ENCODE results near the gene EXOC4.
"Not testable (repeated sequence)": the region's sequence is repeated elsewhere in the genome, so short reads cannot be mapped to it uniquely, and the experiment has no call there.

Gene EXOC4

GRCh38 chr7:133770863-133771492, 518.1 kb downstream of the EXOC4 start:
- DNase-seq = no peak

- no peak for DNase-seq
Observed at GRCh38 chr7:133771788-133772419, 519.0 kb downstream of the EXOC4 start.

- DNase-seq = no peak
Observed at GRCh38 chr7:133773601-133774000, 520.7 kb downstream of the EXOC4 start.

- DNase-seq = no peak
Observed at GRCh38 chr7:133775201-133775600, 522.3 kb downstream of the EXOC4 start.

- no peak for DNase-seq
Observed at GRCh38 chr7:133776266-133776665, 523.4 kb downstream of the EXOC4 start.

- DNase-seq = no peak
Observed at GRCh38 chr7:133777701-133778100, 524.8 kb downstream of the EXOC4 start.

- no peak for DNase-seq
Observed at GRCh38 chr7:133778472-133778871, 525.6 kb downstream of the EXOC4 start.

GRCh38 chr7:133779538-133779937, 526.7 kb downstream of the EXOC4 start:
- not testable (repeated sequence) for DNase-seq

GRCh38 chr7:133780912-133781311, 528.0 kb downstream of the EXOC4 start:
- no peak for DNase-seq

GRCh38 chr7:133781486-133782090, 528.7 kb downstream of the EXOC4 start:
- no peak for DNase-seq

GRCh38 chr7:133782470-133782869, 529.6 kb downstream of the EXOC4 start:
- DNase-seq = no peak

- no peak for DNase-seq
Observed at GRCh38 chr7:133783276-133783675, 530.4 kb downstream of the EXOC4 start.

GRCh38 chr7:133784486-133785001, 531.7 kb downstream of the EXOC4 start:
- DNase-seq = no peak

- no peak for DNase-seq
Observed at GRCh38 chr7:133786401-133786937, 533.6 kb downstream of the EXOC4 start.

GRCh38 chr7:133789974-133790373, 537.1 kb downstream of the EXOC4 start:
- DNase-seq = no peak

GRCh38 chr7:133790911-133791310, 538.0 kb downstream of the EXOC4 start:
- DNase-seq = no peak

- DNase-seq = no peak
Observed at GRCh38 chr7:133794479-133794878, 541.6 kb downstream of the EXOC4 start.

- no peak for DNase-seq
Observed at GRCh38 chr7:133795068-133795665, 542.3 kb downstream of the EXOC4 start.

GRCh38 chr7:133796782-133797745, 544.2 kb downstream of the EXOC4 start:
- DNase-seq = no peak

- no peak for DNase-seq
Observed at GRCh38 chr7:133797818-133798520, 545.1 kb downstream of the EXOC4 start.

- no peak for DNase-seq
Observed at GRCh38 chr7:133801341-133801740, 548.5 kb downstream of the EXOC4 start.

- DNase-seq = no peak
Observed at GRCh38 chr7:133804127-133804526, 551.2 kb downstream of the EXOC4 start.
